GM19395 (cell line): Measurements from ENCODE around the gene SERHL2.
"Not testable (repeated sequence)": the region's sequence is repeated elsewhere in the genome, so short reads cannot be mapped to it uniquely, and the experiment has no call there.

Experiments
- ATAC-seq: cut with Tn5 transposase; IDR thresholded peaks from one replicate; pipeline ENCODE4 v1.9.1; 2021; ENCODE audit warnings: mild to moderate bottlenecking, moderate library complexity; ENCODE audit not compliant: unreplicated experiment

The SERHL2 gene

DNA sequence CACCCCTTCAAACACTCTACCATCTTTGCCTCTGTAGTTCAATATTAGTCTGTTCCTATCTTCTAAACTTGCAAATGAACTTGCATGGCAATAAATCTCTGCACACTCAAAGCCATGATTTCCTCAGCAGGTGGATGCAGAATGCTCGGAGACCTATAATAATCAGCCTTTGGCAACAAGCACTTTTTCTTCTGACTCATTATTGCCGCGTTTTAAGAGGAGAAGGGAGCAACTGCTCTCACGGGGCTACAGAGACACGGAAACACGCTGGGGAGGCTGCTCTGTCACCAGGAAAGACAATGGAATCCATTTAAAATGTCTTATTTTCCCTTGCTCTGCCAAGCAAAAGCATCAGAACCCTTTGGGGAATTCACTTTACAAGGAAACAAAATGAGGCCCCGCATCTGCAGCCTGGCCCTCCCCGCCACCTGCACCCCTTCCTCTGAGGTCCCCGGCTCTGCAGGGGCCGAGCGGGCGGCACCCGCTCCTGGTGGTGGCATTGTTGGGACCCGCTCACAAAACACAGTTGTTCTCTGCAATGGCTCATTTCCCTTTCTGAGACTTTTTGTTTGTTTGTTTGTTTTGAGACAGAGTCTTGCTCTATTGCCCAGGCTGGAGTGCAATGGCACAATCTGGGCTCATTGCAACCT is 18.5 kb upstream of the SERHL2 start:
- not testable (repeated sequence) for ATAC-seq

DNA sequence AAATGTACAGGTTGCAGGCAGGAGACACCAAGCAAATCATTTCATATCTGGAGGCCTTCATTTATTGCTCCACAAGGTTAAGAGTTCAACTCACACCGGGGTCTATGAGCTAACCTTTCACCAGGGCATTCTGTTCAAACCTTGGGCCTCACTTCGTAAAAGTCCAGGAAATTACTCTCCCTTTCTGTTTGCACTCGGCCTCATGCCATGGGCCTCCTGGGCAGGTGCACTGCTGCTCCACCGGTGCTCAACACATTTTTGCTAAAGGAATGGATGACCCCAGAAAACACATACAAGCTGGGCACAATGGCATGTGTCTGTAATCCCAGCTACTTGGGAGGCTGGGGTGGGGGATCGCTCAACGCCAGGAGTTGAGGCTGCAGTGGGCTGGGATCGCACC is 17.6 kb upstream of the SERHL2 start:
- ATAC-seq = no peak

DNA sequence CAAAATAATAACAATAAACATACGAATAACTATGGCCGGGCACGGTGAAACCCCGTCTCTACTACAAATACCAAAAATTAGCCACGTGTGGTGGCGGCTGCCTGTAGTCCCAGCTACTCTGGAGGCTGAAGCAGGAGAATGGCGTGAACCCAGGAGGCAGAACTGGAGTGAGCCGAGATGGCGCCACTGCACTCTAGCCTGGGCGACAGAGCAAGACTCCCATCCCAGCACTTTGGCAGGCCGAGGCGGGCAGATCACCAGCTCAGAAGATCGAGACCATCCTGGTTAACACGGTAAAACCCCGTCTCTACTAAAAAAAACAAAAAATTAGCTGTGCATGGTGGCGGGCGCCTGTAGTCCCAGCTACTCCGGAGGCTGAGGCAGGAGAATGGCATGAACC is 17.1 kb upstream of the SERHL2 start:
- not testable (repeated sequence) for ATAC-seq

DNA sequence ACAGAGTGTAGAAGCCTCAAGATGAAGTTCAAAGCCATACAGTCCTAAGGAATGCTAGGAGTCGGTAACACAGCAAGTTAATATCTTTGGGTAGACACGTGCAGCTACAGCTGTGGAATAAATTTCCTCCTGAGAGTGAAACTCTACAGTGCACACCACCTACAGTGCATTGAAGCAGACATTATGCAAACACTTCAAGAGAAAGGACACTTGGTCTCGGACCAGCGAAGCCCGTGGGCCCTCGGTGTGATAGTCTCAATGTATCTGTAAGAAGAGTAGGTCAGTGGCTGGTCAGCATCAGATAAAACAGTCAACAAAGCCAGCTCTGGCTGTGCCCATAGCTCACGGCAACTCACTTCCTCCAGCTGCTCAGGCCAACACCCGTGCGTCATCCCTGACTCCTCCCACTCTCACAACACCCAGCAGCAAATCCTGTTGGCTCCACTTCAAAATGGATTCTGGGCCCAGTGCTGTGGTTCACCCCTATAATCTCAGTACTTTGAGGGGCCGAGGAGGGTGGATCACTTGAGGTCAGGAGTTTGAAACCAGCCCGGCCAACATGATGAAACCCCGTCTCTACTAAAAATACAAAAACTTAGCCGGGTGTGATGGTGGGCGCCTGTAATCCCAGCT is 16.4 kb upstream of the SERHL2 start:
- peak; percentile 48 for ATAC-seq

DNA sequence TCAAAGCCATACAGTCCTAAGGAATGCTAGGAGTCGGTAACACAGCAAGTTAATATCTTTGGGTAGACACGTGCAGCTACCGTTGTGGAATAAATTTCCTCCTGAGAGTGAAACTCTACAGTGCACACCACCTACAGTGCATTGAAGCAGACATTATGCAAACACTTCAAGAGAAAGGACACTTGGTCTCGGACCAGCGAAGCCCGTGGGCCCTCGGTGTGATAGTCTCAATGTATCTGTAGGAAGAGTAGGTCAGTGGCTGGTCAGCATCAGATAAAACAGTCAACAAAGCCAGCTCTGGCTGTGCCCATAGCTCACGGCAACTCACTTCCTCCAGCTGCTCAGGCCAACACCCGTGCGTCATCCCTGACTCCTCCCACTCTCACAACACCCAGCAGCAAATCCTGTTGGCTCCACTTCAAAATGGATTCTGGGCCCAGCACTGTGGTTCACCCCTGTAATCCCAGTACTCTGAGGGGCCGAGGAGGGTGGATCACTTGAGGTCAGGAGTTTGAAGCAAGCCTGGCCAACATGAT is 14.5 kb upstream of the SERHL2 start:
- peak; percentile 43 for ATAC-seq

DNA sequence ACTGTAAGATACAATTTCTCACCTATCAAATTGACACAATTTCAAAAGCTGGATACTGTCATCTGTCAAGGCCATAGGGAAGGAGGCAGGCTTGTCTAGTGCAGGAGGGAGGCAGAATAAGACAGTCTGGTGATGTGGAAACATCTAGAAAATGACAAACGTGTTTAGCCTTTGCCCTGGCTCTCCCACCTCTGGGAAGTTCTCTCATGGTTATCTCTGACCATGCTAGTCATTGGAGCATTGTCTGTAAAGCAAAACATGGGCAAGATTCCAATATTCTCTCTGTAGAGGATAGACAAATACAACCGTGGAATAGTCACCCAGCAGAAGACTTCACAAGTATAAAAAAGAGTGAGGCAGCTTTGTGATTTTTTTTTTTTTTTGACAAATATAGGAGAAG is 9.1 kb upstream of the SERHL2 start:
- no peak for ATAC-seq

DNA sequence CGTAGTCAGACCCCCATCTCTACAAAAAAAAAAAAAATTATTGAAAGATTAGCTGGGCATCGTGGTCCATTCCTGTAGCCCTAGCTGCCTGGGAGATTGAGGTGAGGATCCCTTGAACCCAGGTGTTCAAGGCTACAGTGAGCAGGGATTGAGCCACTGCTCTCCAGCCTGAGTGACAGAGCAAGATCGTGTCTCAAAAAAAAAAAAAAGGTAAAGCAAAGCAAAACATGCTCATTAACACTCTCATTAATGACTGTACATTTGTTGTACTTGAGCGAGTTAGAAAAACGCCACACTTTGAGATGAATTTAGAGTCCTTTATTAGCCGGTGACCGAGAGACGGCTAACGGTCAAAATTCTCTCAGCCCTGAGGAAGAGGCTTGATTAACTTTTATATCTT is 6.2 kb upstream of the SERHL2 start:
- no peak for ATAC-seq

DNA sequence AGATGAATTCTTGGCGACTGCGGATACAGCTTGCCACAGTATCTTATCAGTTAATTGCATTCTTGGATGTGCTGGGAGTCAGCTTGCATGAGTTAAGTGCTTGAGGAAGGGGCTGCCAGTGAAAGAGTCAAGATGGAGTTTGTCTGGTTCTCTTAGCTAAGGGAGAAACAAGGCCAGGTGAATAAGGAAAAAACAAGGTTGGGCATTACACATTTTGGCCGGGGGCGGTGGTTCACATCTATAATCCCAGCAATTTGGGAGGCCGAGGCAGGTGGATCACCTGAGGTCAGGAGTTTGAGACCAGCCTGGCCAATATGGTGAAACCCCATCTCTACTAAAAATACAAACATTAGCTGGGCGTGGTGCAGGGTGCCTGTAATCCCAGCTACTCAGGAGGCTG is 5.6 kb upstream of the SERHL2 start:
- ATAC-seq = not testable (repeated sequence)

DNA sequence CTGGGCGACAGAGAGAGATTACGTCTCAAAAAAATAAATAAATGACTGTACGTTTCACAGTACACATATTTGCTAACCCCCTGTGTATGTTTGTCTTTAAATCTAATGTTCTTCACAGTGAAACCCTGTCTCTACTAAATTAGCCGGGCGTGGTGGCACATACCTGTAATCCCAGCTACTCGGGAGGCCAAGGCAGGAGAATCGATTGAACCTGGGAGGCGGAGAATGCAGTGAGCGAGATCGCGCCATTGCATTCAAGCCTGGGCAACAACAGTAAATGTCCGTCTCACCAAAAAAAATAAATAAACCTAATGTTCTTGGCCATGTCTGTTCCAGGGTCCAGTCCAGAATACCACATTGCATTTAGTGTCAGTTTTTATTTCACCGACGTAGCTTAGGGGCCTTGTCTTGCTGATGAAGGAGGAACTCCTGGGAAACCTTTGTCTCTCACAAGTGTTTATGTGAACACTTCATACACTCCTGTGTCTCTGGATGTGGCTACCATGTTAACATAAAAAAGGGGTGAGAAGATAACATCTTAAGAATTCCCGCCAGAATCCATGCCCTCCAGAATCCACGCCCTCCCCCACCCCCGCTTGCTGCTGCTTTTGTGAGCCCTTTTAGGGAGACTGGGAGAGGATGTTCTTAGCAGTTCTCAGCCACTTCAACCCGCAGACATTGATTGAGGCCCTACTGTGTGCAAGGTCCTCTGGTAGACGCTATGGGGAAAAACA is 5.0 kb upstream of the SERHL2 start:
- ATAC-seq = no peak

DNA sequence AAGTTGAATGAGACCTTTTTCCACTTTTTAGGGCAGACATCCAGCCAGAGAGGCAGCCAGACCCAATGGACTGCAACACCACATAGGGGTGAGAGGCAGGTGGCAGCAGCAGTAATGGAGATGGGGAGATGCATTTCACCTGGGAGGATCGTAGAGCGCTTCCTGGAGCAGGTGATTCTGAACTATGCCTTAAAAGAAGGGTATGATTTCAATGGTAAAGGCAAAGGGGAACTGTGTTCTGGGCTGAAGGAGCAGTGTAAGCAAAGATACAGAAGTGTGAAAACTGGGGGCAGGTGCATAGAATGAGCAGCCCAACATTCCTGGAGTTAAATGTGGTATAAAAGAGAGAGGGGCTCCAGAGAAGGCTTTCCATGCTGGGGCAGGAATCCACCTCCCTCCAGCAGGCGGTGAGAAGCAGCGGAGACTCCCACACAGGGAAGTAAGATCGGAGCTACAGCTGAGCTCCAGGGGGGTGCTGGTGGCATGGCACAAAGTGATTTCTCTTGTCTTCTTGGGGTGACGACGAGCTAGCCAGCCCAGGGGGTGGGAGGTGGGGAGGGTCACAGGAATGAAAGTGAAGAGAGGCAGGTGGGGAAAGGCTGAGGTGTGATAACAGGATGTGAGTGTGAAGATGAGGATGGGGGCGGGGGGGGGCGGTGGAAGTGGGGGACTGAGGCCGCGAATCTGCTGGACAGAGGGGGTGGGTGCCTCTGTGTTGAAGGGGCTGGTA is 4.3 kb upstream of the SERHL2 start:
- ATAC-seq = no peak

DNA sequence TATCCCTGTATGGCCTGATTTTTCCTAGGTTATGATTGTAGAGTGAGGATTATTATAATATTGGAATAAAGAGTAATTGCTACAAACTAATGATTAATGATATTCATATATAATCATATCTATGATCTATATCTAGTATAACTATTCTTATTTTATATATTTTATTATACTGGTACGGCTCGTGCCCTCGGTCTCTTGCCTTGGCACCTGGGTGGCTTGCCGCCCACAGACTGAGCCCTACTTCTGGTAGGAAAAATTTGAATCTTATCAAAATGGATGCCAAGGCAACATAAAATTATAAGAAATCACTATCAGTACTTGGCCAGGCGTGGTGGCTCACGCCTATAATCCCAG is 1.5 kb upstream of the SERHL2 start:
- ATAC-seq = not testable (repeated sequence)

DNA sequence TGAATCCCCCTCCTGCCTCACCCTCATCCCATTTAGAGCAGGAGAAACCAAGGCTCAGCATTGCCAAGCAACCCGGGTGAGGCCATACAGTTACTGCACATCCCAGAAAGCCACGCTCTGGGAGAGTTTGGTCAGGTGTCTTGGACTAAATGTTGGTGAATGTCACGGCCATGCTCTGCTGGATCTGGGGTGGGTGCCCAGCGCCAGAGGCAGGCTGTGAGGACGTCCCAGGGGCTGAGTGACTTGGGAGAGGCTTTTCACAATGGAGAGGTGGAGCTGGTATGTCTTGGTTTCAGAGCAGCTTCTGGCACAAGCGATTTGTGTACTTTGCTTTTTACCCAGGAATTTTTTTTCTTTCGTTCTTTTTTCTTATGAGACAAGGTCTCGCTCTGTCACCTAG is 6.6 kb downstream of the SERHL2 start:
- ATAC-seq = no peak

DNA sequence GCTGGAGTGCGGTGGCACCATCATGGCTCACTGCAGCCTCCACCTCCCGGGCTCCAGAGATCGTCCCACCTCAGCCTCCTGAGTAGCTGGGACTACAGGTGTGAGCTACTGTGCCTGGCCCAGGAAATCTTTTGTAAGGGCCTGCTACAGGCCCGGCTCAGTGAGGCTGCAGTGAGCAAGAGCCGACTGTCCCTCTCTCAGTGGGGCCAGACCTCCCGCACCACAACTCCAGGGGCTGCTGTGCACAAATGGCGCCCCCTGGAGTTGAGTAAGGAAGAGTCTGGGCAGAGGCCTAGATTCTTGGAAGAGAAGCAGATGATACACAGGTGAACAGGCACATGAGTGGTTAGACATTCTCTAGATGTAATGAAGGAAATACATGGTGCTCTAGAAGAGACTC is 7.0 kb downstream of the SERHL2 start:
- ATAC-seq = no peak

DNA sequence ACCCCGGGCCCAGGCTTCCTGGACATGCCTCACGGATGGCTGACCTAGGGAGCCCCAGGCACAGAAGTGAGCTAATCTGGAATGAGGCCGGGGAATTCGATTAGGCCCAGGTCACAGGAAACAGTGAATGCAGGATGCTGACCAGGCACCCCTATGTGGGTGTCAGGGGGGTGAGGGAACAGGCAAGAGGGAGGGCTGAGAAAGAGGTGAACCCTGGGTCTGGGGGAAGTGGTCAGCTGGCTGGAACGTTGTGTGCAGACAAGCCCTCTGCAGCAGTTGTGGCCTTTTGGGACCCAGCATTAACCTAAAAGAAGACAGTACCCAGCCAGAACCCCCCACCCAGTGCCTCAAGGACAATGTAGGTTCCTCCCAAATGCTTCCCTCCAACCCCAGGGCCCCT is 8.1 kb downstream of the SERHL2 start:
- no peak for ATAC-seq

DNA sequence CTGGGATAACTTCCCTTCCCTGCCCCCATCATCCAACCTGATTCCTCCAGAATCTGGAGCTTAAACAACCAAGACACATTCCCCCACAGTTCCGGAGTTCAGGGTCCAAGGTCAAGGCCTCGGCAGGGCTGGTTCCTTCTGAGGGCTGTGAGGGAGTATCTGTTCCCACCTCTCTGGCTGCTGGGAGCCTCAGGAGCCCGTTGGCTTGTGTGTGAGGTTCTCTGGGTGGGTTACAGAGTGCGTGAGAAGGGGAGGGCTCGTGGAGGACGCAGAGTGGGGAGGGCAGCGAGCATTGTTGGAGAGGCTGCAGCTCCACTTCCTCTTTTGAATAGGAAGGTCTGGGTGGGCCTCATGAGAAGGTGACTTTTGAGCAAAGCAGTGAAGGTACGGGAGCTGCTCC is 8.5 kb downstream of the SERHL2 start:
- no peak for ATAC-seq

DNA sequence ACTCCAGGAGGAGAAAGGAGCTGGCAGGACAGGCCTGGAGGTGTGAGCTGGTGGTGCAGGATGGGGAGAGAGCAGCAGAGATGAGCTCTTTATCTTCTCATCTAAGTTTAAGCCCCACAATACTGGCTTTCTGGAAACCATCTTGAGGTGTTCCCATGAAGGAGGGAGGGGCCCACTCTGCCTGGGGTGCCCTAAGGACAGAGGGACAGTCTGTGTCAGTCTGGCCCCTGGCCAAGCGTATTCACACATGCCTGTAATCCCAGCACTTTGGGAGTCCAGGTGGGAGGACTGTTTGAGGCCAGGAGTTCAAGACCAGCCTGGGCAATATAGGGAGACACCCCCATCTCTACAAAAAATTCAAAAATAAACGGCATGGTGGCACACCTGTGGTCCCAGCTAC is 8.9 kb downstream of the SERHL2 start:
- ATAC-seq = no peak

DNA sequence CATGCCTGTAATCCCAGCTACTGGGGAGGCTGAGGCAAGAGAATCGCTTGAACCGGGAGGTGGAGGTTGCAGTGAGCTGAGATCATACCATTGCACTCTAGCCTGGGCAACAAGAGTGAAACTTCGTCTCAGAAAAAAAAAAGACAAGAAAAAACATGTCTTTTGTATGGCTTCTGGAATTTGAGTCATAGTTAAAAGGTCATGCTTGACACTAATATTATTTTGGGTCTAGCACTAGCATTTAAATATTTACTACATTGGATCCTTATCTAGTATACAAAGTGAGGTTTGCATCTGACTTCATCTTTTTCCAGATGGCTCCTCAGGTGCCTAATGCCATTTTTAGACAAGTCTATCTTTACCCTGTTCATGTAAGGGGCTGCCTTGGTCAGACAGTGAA is 10.2 kb downstream of the SERHL2 start:
- ATAC-seq = not testable (repeated sequence)

DNA sequence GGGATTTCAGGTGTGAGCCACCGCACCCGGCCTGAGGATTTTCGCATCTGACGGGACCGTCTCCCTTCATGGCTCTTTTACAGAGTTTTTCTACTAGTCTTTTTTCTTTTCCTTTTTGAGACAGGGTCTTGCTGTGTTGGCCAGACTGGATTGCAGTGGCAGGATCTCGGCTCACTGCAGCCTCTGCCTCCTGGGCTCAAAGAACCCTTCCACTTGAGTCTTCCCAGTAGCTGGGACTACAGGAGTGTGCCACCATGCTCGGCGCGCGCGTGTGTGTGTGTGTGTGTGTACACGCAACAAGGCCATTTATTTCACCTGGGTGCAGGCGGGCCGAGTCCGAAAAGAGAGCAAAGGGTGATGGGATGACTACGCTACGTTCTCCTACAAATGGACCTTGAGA is 10.9 kb downstream of the SERHL2 start:
- ATAC-seq = no peak

DNA sequence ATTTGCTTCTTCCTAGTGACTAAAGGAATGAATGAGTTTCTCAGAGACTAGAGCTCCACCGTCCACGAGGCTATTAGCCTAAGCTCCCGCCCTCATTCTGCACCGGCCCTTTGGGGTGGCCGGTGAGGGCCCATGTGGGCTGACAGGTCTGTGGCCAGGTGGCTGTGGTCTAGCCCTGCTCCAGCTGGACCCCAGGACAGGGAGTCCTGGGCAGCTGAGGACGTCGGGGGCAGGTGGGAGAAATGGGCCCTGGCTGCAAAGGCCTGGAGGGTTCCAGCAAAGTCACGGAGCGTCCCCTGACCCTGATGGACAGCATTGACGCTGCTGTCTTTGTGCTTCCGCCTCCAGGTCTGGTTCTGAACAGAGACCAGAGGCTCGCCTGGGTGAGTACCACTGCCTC is 12.2 kb downstream of the SERHL2 start:
- no peak for ATAC-seq

DNA sequence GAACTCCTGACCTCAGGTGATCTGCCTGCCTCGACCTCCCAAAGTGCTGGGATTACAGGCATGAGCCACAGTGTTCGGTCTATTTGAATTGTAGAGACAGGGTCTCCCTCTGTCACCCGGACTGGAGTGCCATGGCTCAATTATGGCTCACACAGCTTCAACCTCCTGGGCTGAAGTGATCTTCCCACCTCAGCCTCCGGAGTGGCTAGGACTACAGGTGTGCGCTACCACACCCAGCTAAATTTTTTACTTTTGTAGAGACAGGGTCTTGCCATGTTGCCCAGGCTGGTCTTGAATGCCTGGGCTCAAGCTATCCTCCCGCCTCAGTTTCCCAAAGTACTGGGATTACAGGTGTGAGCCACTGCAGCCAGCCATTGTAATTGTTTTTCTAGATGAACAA is 14.2 kb downstream of the SERHL2 start:
- ATAC-seq = not testable (repeated sequence)

DNA sequence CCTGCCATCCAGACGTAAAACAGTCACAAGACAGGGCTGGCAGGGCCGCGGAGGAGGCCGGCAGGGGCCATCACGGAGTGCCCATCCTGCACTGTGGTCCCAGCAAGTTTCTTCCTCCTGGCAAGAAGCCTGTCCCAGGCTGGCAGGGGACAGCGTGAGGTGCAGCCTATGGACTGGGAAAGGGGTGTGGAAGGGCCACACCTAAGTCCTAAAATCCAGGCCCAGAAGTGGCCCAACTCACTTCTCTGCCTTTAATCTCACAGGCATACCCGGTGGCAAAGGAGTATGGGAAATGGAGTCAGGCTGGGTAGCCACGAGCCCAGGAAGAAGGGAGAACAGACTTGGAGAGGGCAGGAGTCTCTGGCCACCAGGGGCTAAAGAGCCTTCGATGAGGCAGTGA is 16.8 kb downstream of the SERHL2 start:
- ATAC-seq = not testable (repeated sequence)
